ENCODE data around the gene ASAP2. TPM values are rescaled to one million over a fixed set of nuclear protein-coding genes. Genes with fewer than 3 reads are reported as not detected.

Gene ASAP2
- polyA plus RNA-seq, 1 donor (not counting 4 experiments of a cell fraction or from before 2014, with no cell fraction given) = 54.2 TPM

DNA sequence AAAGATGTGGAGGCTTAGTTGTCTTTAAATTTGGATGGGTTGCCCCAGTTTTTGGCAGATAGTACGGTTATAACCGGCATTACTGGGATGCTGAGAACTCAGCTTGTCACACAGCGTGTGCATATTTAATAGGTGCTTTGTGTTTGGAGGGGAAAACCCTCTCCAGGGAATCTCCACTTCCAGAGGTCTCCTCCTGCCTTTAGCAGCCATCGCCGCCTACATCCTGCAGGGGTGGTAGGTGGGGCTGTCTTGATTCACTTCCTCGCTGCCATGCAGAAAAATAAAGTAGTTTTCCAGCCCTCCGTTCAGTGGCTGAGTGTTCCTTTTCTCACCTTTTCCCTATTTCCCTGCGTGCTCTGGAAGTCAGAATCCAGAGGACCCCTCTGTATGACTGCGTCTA is 140.3 kb downstream of the ASAP2 start:
- Histone ChIP-seq H3K4me2 (ENCODE audit: control insufficient read depth, extremely low read depth, insufficient read depth, low read depth, low read length) (no peak overlapping the region), H3K79me2 (ENCODE audit: control insufficient read depth, insufficient read depth, low read length) (peaks cover 3% of the 10 kb centered on the region), H3K27ac (ENCODE audit: control insufficient read depth, insufficient read depth, low read length) (no peak overlapping the region), H3K9me1 (ENCODE audit: control insufficient read depth, extremely low read depth, insufficient read depth, low read length) (no peaks in the 10 kb centered on the region), H3K9ac (ENCODE audit: control insufficient read depth, extremely low read depth, insufficient read depth, low read length) (no peak overlapping the region), H3K4me3 (ENCODE audit: control insufficient read depth in 2 of 3, extremely low read depth in 1 of 3, insufficient read depth in 2 of 3, low read depth in 1 of 3, low read length in 3 of 3) (no peak overlapping the region), H3K27me3 (ENCODE audit: control insufficient read depth, extremely low read depth, insufficient read depth, low read length) (no peaks in the 10 kb centered on the region), H3K4me1 (ENCODE audit: control insufficient read depth, extremely low read depth, insufficient read depth, low read length) (no peaks in the 10 kb centered on the region), H2AFZ (ENCODE audit: control insufficient read depth, low read length) (no peak overlapping the region), H4K20me1 (ENCODE audit: control insufficient read depth, extremely low read depth, insufficient read depth, low read length) (no peaks in the 10 kb centered on the region), H3K9me3 (ENCODE audit: control insufficient read depth, low read depth, low read length) (no peaks in the 10 kb centered on the region), H3K36me3 (ENCODE audit: control insufficient read depth in 2 of 2, extremely low read depth in 1 of 2, insufficient read depth in 2 of 2, low read length in 2 of 2) (peaks cover 47 to 52% of the 10 kb centered on the region in 2 experiments)
- TF ChIP-seq EZH2 (IDR thresholded peaks at IDR 0.05; ENCODE audit: low read length) (no peak), CTCF (optimal IDR thresholded peaks at IDR 0.05 in 1 of 3, IDR thresholded peaks at IDR 0.05 in 1 of 3, conservative IDR thresholded peaks at IDR 0.05 in 1 of 3; ENCODE audit: extremely low read depth in 1 of 3, insufficient read depth in 2 of 3, low read length in 3 of 3) (no peak)
- DNase-seq (ENCODE audit: low read depth, low spot score) (no peak), FAIRE-seq (no peak)
- dilution Hi-C loops (cut with MboI; ENCODE audit: extremely low pct_ligation_motif_present, low sequenced_read_pairs) = no loop called here

DNA sequence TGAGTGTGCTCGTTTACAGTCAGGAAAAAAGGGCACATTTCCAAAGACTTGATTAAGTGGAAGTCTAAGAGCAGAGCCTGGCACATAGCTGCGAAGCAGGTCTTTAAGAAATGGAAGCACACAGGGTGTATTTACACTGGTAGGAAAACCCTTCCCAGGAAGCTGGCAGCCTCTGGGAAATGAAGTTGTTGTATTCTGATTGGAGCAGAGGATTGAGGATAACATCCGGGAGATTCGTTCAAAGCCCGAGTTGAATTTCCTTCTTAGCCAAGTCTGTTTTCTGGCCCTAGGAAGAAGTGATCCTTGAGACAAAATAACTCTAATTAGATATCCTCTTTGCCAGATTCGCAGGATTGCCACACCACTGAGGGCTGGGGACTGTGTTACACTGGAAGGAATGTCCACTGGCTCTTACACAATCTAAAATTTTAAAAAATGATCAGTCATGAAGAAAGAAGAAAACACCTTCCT is 140.8 kb downstream of the ASAP2 start:
- H3K4me3 ChIP-seq (ENCODE audit: control insufficient read depth in 2 of 3, extremely low read depth in 1 of 3, insufficient read depth in 2 of 3, low read depth in 1 of 3, low read length in 3 of 3) = no peak overlapping the region
- no peaks in the 10 kb centered on the region for H3K9me3 ChIP-seq (ENCODE audit: control insufficient read depth, low read depth, low read length)
- no peak for FAIRE-seq
- H4K20me1 ChIP-seq (ENCODE audit: control insufficient read depth, extremely low read depth, insufficient read depth, low read length) = no peaks in the 10 kb centered on the region
- peaks cover 3% of the 10 kb centered on the region for H3K79me2 ChIP-seq (ENCODE audit: control insufficient read depth, insufficient read depth, low read length)
- H3K27ac ChIP-seq (ENCODE audit: control insufficient read depth, insufficient read depth, low read length) = no peak overlapping the region
- no peaks in the 10 kb centered on the region for H3K9me1 ChIP-seq (ENCODE audit: control insufficient read depth, extremely low read depth, insufficient read depth, low read length)
- DNase-seq (ENCODE audit: low read depth, low spot score) = no peak
- TF ChIP-seq CTCF (optimal IDR thresholded peaks at IDR 0.05 in 1 of 3, IDR thresholded peaks at IDR 0.05 in 1 of 3, conservative IDR thresholded peaks at IDR 0.05 in 1 of 3; ENCODE audit: extremely low read depth in 1 of 3, insufficient read depth in 2 of 3, low read length in 3 of 3) (no peak), EZH2 (IDR thresholded peaks at IDR 0.05; ENCODE audit: low read length) (no peak)
- H3K4me2 ChIP-seq (ENCODE audit: control insufficient read depth, extremely low read depth, insufficient read depth, low read depth, low read length) = no peak overlapping the region
- dilution Hi-C loops (cut with MboI; ENCODE audit: extremely low pct_ligation_motif_present, low sequenced_read_pairs) = no loop called here
- H3K9ac ChIP-seq (ENCODE audit: control insufficient read depth, extremely low read depth, insufficient read depth, low read length) = no peak overlapping the region
- peaks cover 46 to 54% of the 10 kb centered on the region in 2 experiments for H3K36me3 ChIP-seq (ENCODE audit: control insufficient read depth in 2 of 2, extremely low read depth in 1 of 2, insufficient read depth in 2 of 2, low read length in 2 of 2)
- H3K4me1 ChIP-seq (ENCODE audit: control insufficient read depth, extremely low read depth, insufficient read depth, low read length) = no peaks in the 10 kb centered on the region
- no peak overlapping the region for H2AFZ ChIP-seq (ENCODE audit: control insufficient read depth, low read length)
- no peaks in the 10 kb centered on the region for H3K27me3 ChIP-seq (ENCODE audit: control insufficient read depth, extremely low read depth, insufficient read depth, low read length)
